ENCODE measurements around the gene VANGL1.

The VANGL1 gene

GRCh38 chr1:115669886-115670285 lies 28.1 kb downstream of the VANGL1 start:
- 88% methylated on average over 1 of the region's 1 CpG for WGBS (ENCODE audit: insufficient coverage)
- CTCF ChIA-PET: interaction anchor here (1.2 to 5.5 kb wide), 5 partner anchors 9 to 61 kb away, joined by 3 to 28 read pairs (median 9); partner anchors contain the start of gene VANGL1
- no peak for DNase-seq

GRCh38 chr1:115670476-115671175 lies 28.9 kb downstream of the VANGL1 start:
- Histone ChIP-seq H3K36me3 (ENCODE audit: control insufficient read depth in 4 of 4, insufficient read depth in 4 of 4, low read length in 3 of 4) (peaks cover 2 to 37% (median 29%) of the 10 kb centered on the region in 4 experiments), H3K27ac (ENCODE audit: insufficient read depth in 1 of 2, low read depth in 1 of 2, low read length in 2 of 2, poor library complexity in 1 of 2, severe bottlenecking in 2 of 2) (peak overlapping the region in 1 of 2 experiments; percentile 53), H3K4me1 (ENCODE audit: control extremely low read depth in 1 of 4, control insufficient read depth in 4 of 4, insufficient read depth in 4 of 4, low read length in 3 of 4) (peaks cover 0 to 37% (median 25%) of the 10 kb centered on the region in 4 experiments), H3K27me3 (replicated peaks in 2 of 5; ENCODE audit: control insufficient read depth in 4 of 5, insufficient read depth in 5 of 5, low read length in 4 of 5) (no peaks in the 10 kb centered on the region), H3K9me3 (ENCODE audit: control extremely low read depth in 1 of 5, control insufficient read depth in 4 of 5, insufficient read depth in 2 of 5, low read depth in 1 of 5, low read length in 4 of 5) (peaks cover 0 to 4% (median 0%) of the 10 kb centered on the region in 5 experiments), H3K4me3 (ENCODE audit: control insufficient read depth in 1 of 7, extremely low read depth in 1 of 7, insufficient read depth in 4 of 7, low read depth in 2 of 7, low read length in 6 of 7) (peak overlapping the region in 2 of 7 experiments; percentile 6 to 22)
- whole genome bisulfite sequencing (ENCODE audit: insufficient coverage): 22% methylated on average over 9 of the region's 14 CpGs
- CTCF ChIA-PET: interaction anchor here (1.2 to 5.5 kb wide), 8 partner anchors 10 to 62 kb away, joined by 3 to 28 read pairs (median 8); partner anchors contain the start of gene VANGL1
- POLR2A ChIA-PET: interaction anchor here (0.7 kb wide), 1 partner anchor 767 kb away, joined by 3 read pairs; no protein-coding TSS in a partner anchor
- peak in 2 of 3 donors; percentile 62 to 76 for DNase-seq

More at GRCh38 chr1:115669886-115670285, 28.1 kb downstream of the VANGL1 start:
- H3K9me3 ChIP-seq (ENCODE audit: control extremely low read depth in 1 of 5, control insufficient read depth in 4 of 5, insufficient read depth in 2 of 5, low read depth in 1 of 5, low read length in 4 of 5): peaks cover 0 to 4% (median 0%) of the 10 kb centered on the region in 5 experiments
- H3K4me3 ChIP-seq (ENCODE audit: control insufficient read depth in 1 of 7, extremely low read depth in 1 of 7, insufficient read depth in 4 of 7, low read depth in 2 of 7, low read length in 6 of 7): no peak overlapping the region
- H3K27me3 ChIP-seq (replicated peaks in 2 of 5; ENCODE audit: control insufficient read depth in 4 of 5, insufficient read depth in 5 of 5, low read length in 4 of 5): no peaks in the 10 kb centered on the region
- H3K4me1 ChIP-seq (ENCODE audit: control extremely low read depth in 1 of 4, control insufficient read depth in 4 of 4, insufficient read depth in 4 of 4, low read length in 3 of 4): peaks cover 0 to 37% (median 25%) of the 10 kb centered on the region in 4 experiments
- H3K36me3 ChIP-seq (ENCODE audit: control insufficient read depth in 4 of 4, insufficient read depth in 4 of 4, low read length in 3 of 4): peaks cover 5 to 45% (median 32%) of the 10 kb centered on the region in 4 experiments
- POLR2A ChIA-PET: no interaction called here
- H3K27ac ChIP-seq (ENCODE audit: insufficient read depth in 1 of 2, low read depth in 1 of 2, low read length in 2 of 2, poor library complexity in 1 of 2, severe bottlenecking in 2 of 2): no peak overlapping the region

- POLR2A ChIA-PET: no interaction called here
- CTCF ChIA-PET: interaction anchor here (1.2 to 5.5 kb wide), 8 partner anchors 11 to 63 kb away, joined by 3 to 28 read pairs (median 6); partner anchors contain the start of gene VANGL1
- Histone ChIP-seq H3K9me3 (ENCODE audit: control extremely low read depth in 1 of 5, control insufficient read depth in 4 of 5, insufficient read depth in 2 of 5, low read depth in 1 of 5, low read length in 4 of 5) (peaks cover 0 to 4% (median 0%) of the 10 kb centered on the region in 5 experiments), H3K27ac (ENCODE audit: insufficient read depth in 1 of 2, low read depth in 1 of 2, low read length in 2 of 2, poor library complexity in 1 of 2, severe bottlenecking in 2 of 2) (peak overlapping the region in 1 of 2 experiments; percentile 53), H3K4me3 (ENCODE audit: control insufficient read depth in 1 of 7, extremely low read depth in 1 of 7, insufficient read depth in 4 of 7, low read depth in 2 of 7, low read length in 6 of 7) (peak overlapping the region in 2 of 7 experiments; percentile 6 to 22), H3K4me1 (ENCODE audit: control extremely low read depth in 1 of 4, control insufficient read depth in 4 of 4, insufficient read depth in 4 of 4, low read length in 3 of 4) (peaks cover 0 to 37% (median 27%) of the 10 kb centered on the region in 4 experiments), H3K27me3 (replicated peaks in 2 of 5; ENCODE audit: control insufficient read depth in 4 of 5, insufficient read depth in 5 of 5, low read length in 4 of 5) (no peaks in the 10 kb centered on the region), H3K36me3 (ENCODE audit: control insufficient read depth in 4 of 4, insufficient read depth in 4 of 4, low read length in 3 of 4) (peaks cover 0 to 30% (median 23%) of the 10 kb centered on the region in 4 experiments)
- no peak for DNase-seq
- 74% methylated on average over 17 of the region's 19 CpGs for WGBS (ENCODE audit: insufficient coverage)
These were observed 29.6 kb downstream of the VANGL1 start for GRCh38 chr1:115671176-115671934.

- Histone ChIP-seq H3K36me3 (ENCODE audit: control insufficient read depth in 4 of 4, insufficient read depth in 4 of 4, low read length in 3 of 4) (peaks cover 0 to 24% (median 17%) of the 10 kb centered on the region in 4 experiments), H3K27me3 (replicated peaks in 2 of 5; ENCODE audit: control insufficient read depth in 4 of 5, insufficient read depth in 5 of 5, low read length in 4 of 5) (no peaks in the 10 kb centered on the region), H3K9me3 (ENCODE audit: control extremely low read depth in 1 of 5, control insufficient read depth in 4 of 5, insufficient read depth in 2 of 5, low read depth in 1 of 5, low read length in 4 of 5) (peaks cover 0 to 4% (median 0%) of the 10 kb centered on the region in 5 experiments), H3K4me3 (ENCODE audit: control insufficient read depth in 1 of 7, extremely low read depth in 1 of 7, insufficient read depth in 4 of 7, low read depth in 2 of 7, low read length in 6 of 7) (no peak overlapping the region), H3K27ac (ENCODE audit: insufficient read depth in 1 of 2, low read depth in 1 of 2, low read length in 2 of 2, poor library complexity in 1 of 2, severe bottlenecking in 2 of 2) (no peak overlapping the region), H3K4me1 (ENCODE audit: control extremely low read depth in 1 of 4, control insufficient read depth in 4 of 4, insufficient read depth in 4 of 4, low read length in 3 of 4) (peaks cover 0 to 46% (median 37%) of the 10 kb centered on the region in 4 experiments)
- DNase-seq: no peak
- ChIA-PET POLR2A (no interaction called here), CTCF (interaction anchor here (1.5 to 5.5 kb wide), 4 partner anchors 10 to 64 kb away, joined by 3 to 28 read pairs (median 8); partner anchors contain the start of gene VANGL1)
- over 99% methylated on average over 13 of the region's 13 CpGs for WGBS (ENCODE audit: insufficient coverage)
These were observed 30.6 kb downstream of the VANGL1 start for GRCh38 chr1:115672224-115673009.

GRCh38 chr1:115676498-115677181 lies 34.9 kb downstream of the VANGL1 start:
- H3K36me3 ChIP-seq (ENCODE audit: control insufficient read depth in 4 of 4, insufficient read depth in 4 of 4, low read length in 3 of 4): peaks cover 0 to 19% (median 10%) of the 10 kb centered on the region in 4 experiments
- WGBS (ENCODE audit: insufficient coverage): 92% methylated on average over 5 of the region's 7 CpGs
- peak overlapping the region; percentile 66 to 86 for H3K27ac ChIP-seq (ENCODE audit: insufficient read depth in 1 of 2, low read depth in 1 of 2, low read length in 2 of 2, poor library complexity in 1 of 2, severe bottlenecking in 2 of 2)
- no peaks in the 10 kb centered on the region for H3K27me3 ChIP-seq (replicated peaks in 2 of 5; ENCODE audit: control insufficient read depth in 4 of 5, insufficient read depth in 5 of 5, low read length in 4 of 5)
- no peak for DNase-seq
- POLR2A ChIA-PET: no interaction called here
- H3K9me3 ChIP-seq (ENCODE audit: control extremely low read depth in 1 of 5, control insufficient read depth in 4 of 5, insufficient read depth in 2 of 5, low read depth in 1 of 5, low read length in 4 of 5): no peaks in the 10 kb centered on the region
- CTCF ChIA-PET: interaction anchor here (0.8 to 1.2 kb wide), 4 partner anchors 10 to 31 kb away, joined by 3 to 4 read pairs (median 3); no protein-coding TSS in a partner anchor
- H3K4me1 ChIP-seq (ENCODE audit: control extremely low read depth in 1 of 4, control insufficient read depth in 4 of 4, insufficient read depth in 4 of 4, low read length in 3 of 4): peaks cover 0 to 16% (median 14%) of the 10 kb centered on the region in 4 experiments
- peak overlapping the region in 1 of 7 experiments; percentile 12 for H3K4me3 ChIP-seq (ENCODE audit: control insufficient read depth in 1 of 7, extremely low read depth in 1 of 7, insufficient read depth in 4 of 7, low read depth in 2 of 7, low read length in 6 of 7)

GRCh38 chr1:115677182-115677555 lies 35.4 kb downstream of the VANGL1 start:
- DNase-seq: peak; percentile 58 to 93 (median 89)
- no peaks in the 10 kb centered on the region for H3K9me3 ChIP-seq (ENCODE audit: control extremely low read depth in 1 of 5, control insufficient read depth in 4 of 5, insufficient read depth in 2 of 5, low read depth in 1 of 5, low read length in 4 of 5)
- peak overlapping the region in 1 of 7 experiments; percentile 34 for H3K4me3 ChIP-seq (ENCODE audit: control insufficient read depth in 1 of 7, extremely low read depth in 1 of 7, insufficient read depth in 4 of 7, low read depth in 2 of 7, low read length in 6 of 7)
- ChIA-PET POLR2A (no interaction called here), CTCF (interaction anchor here (0.8 to 1.0 kb wide), 2 partner anchors 11 to 27 kb away, joined by 3 to 4 read pairs; no protein-coding TSS in a partner anchor)
- 75% methylated on average over 2 of the region's 3 CpGs for WGBS (ENCODE audit: insufficient coverage)
- H3K36me3 ChIP-seq (ENCODE audit: control insufficient read depth in 4 of 4, insufficient read depth in 4 of 4, low read length in 3 of 4): peaks cover 0 to 20% (median 8%) of the 10 kb centered on the region in 4 experiments
- H3K4me1 ChIP-seq (ENCODE audit: control extremely low read depth in 1 of 4, control insufficient read depth in 4 of 4, insufficient read depth in 4 of 4, low read length in 3 of 4): peaks cover 0 to 15% (median 12%) of the 10 kb centered on the region in 4 experiments
- H3K27ac ChIP-seq (ENCODE audit: insufficient read depth in 1 of 2, low read depth in 1 of 2, low read length in 2 of 2, poor library complexity in 1 of 2, severe bottlenecking in 2 of 2): peak overlapping the region; percentile 66 to 86
- no peaks in the 10 kb centered on the region for H3K27me3 ChIP-seq (replicated peaks in 2 of 5; ENCODE audit: control insufficient read depth in 4 of 5, insufficient read depth in 5 of 5, low read length in 4 of 5)
